WTC11 (cell line): Measurements from ENCODE around the gene HECTD4. TPM values are rescaled to one million over a fixed set of nuclear protein-coding genes. Genes with fewer than 3 reads are reported as not detected.

Experiments
- ATAC-seq: fragments of 200-7000 bp; cut with Tn5 transposase; 2 replicates; pipeline ENCODE4 v1.10.0; 2021; ENCODE audit warnings: mild to moderate bottlenecking, moderate library complexity
- CTCF ChIA-PET: fragments of 300-600 bp; sonication (Branson Sonifier 250); formaldehyde crosslinking; loops from one replicate; lab custom pipeline; 2021; ENCODE audit warnings: antibody characterized with exemption; lab: Charles Lee
- POLR2A ChIA-PET: fragments of 350-600 bp; sonication (Branson Sonifier 250); formaldehyde crosslinking; loops from one replicate; lab custom pipeline; 2021; ENCODE audit warnings: antibody characterized with exemption; lab: Charles Lee
- DNase-seq: peaks from one replicate; pipeline ENCODE4 v3.0.0; 2021; ENCODE audit warnings: low spot score
- H3K27ac Mint-ChIP-seq: 2 replicates; pipeline ENCODE4 v1.8.0; 2021; ENCODE audit warnings: mixed read lengths
- H3K27me3 Mint-ChIP-seq: 2 replicates; pipeline ENCODE4 v1.8.0; 2021; ENCODE audit warnings: low read depth, mild to moderate bottlenecking, moderate library complexity, mixed read lengths
- H3K36me3 Mint-ChIP-seq: 2 replicates; pipeline ENCODE4 v1.8.0; 2021; ENCODE audit warnings: mixed read lengths
- H3K4me1 Mint-ChIP-seq: 2 replicates; pipeline ENCODE4 v1.8.0; 2022; ENCODE audit warnings: mixed read lengths
- H3K4me3 Mint-ChIP-seq: 2 replicates; pipeline ENCODE4 v1.8.0; 2021; ENCODE audit warnings: mild to moderate bottlenecking, moderate library complexity, mixed read lengths
- H3K9me3 Mint-ChIP-seq: 2 replicates; pipeline ENCODE4 v1.8.0; 2021; ENCODE audit warnings: mixed read lengths
- AFF4 ChIP-seq: sonication (generic); formaldehyde crosslinking; IDR thresholded peaks from 2 replicates; pipeline ENCODE4 v1.8.1; 2023; ENCODE audit warnings: mild to moderate bottlenecking, missing genetic modification reagents, borderline replicate concordance
- CREB1 ChIP-seq: sonication (generic); formaldehyde crosslinking; IDR thresholded peaks from 2 replicates; pipeline ENCODE4 v1.8.0; 2023; ENCODE audit warnings: mild to moderate bottlenecking, missing genetic modification reagents
- CREM ChIP-seq: sonication (generic); formaldehyde crosslinking; IDR thresholded peaks from 2 replicates; pipeline ENCODE4 v1.8.1; 2022; ENCODE audit warnings: mild to moderate bottlenecking, missing genetic modification reagents, moderate library complexity
- E2F5 ChIP-seq: sonication (generic); formaldehyde crosslinking; IDR thresholded peaks from 2 replicates; pipeline ENCODE4 v1.8.1; 2022; ENCODE audit warnings: mild to moderate bottlenecking, moderate library complexity, missing genetic modification reagents
- EMX1 ChIP-seq: fragments of 250-450 bp; sonication (Bioruptor Pico); IDR thresholded peaks from 2 replicates; pipeline ENCODE4 v1.8.0; 2021; ENCODE audit warnings: mild to moderate bottlenecking
- FOXK1 ChIP-seq: sonication (generic); formaldehyde crosslinking; IDR thresholded peaks from 2 replicates; pipeline ENCODE4 v1.8.0; 2022; ENCODE audit warnings: mild to moderate bottlenecking, moderate library complexity, missing genetic modification reagents
- FOXP4 ChIP-seq: sonication (generic); formaldehyde crosslinking; IDR thresholded peaks from 2 replicates; pipeline ENCODE4 v1.8.0; 2022; ENCODE audit warnings: mild to moderate bottlenecking, missing genetic modification reagents
- IRF1 ChIP-seq: sonication (generic); formaldehyde crosslinking; IDR thresholded peaks from 2 replicates; pipeline ENCODE4 v1.8.0; 2023; ENCODE audit warnings: missing genetic modification reagents
- NR1H2 ChIP-seq: sonication (generic); formaldehyde crosslinking; IDR thresholded peaks from 2 replicates; pipeline ENCODE4 v1.9.0; 2021; ENCODE audit warnings: mild to moderate bottlenecking, moderate library complexity, missing genetic modification reagents
- NR2C2 ChIP-seq: sonication (generic); formaldehyde crosslinking; IDR thresholded peaks from 2 replicates; pipeline ENCODE4 v1.8.0; 2022; ENCODE audit warnings: mild to moderate bottlenecking, missing genetic modification reagents
- OVOL2 ChIP-seq: fragments of 250-450 bp; sonication (Bioruptor Pico); IDR thresholded peaks from 2 replicates; pipeline ENCODE4 v1.9.0; 2021; ENCODE audit warnings: mild to moderate bottlenecking, borderline replicate concordance
- PRDM15 ChIP-seq: sonication (generic); formaldehyde crosslinking; IDR thresholded peaks from 2 replicates; pipeline ENCODE4 v1.8.0; 2022; ENCODE audit warnings: missing genetic modification reagents
- SMAD4 ChIP-seq: sonication (generic); formaldehyde crosslinking; IDR thresholded peaks from 2 replicates; pipeline ENCODE4 v1.8.0; 2022; ENCODE audit warnings: mild to moderate bottlenecking, missing genetic modification reagents
- USF1 ChIP-seq: sonication (generic); formaldehyde crosslinking; IDR thresholded peaks from 2 replicates; pipeline ENCODE4 v1.8.0; 2022; ENCODE audit warnings: mild to moderate bottlenecking, missing genetic modification reagents
- ZMAT4 ChIP-seq: fragments of 250-450 bp; sonication (Bioruptor Pico); IDR thresholded peaks from 2 replicates; pipeline ENCODE4 v1.9.0; 2021; ENCODE audit warnings: mild to moderate bottlenecking
- ZNF121 ChIP-seq: sonication (generic); formaldehyde crosslinking; IDR thresholded peaks from 2 replicates; pipeline ENCODE4 v1.8.0; 2023; ENCODE audit warnings: missing genetic modification reagents
- ZNF423 ChIP-seq: fragments of 250-450 bp; sonication (Bioruptor Pico); IDR thresholded peaks from 2 replicates; pipeline ENCODE4 v2.1.2; 2022; ENCODE audit warnings: mild to moderate bottlenecking, moderate library complexity
- ZNF512 ChIP-seq: sonication (generic); formaldehyde crosslinking; IDR thresholded peaks from 2 replicates; pipeline ENCODE4 v1.8.1; 2022; ENCODE audit warnings: missing genetic modification reagents, borderline replicate concordance
- ZSCAN18 ChIP-seq: fragments of 250-450 bp; sonication (Bioruptor Pico); IDR thresholded peaks from 2 replicates; pipeline ENCODE4 v2.1.2; 2022; ENCODE audit warnings: mild to moderate bottlenecking, moderate library complexity
- total RNA-seq: library from RNA; stranded (reverse); gene quantifications from 3 replicates; pipeline ENCODE4 v1.2.3, GENCODE V29; 2021

Gene HECTD4
- total RNA-seq, 1 experiment from 2014 or later: 31.7 TPM

- ATAC-seq: peak; percentile 91
- H3K4me1 Mint-ChIP-seq: peaks cover 19% of the 10 kb centered on the region
- TF ChIP-seq FOXP4 (CRISPR knock-in tag): peak; percentile 47; the same call in 1 of the 2 replicates
- TF ChIP-seq CREM (CRISPR knock-in tag): 0 out of 2 replicates have a peak, but pooled peaks have one; percentile 35
- no peak for TF ChIP-seq ZNF423 (CRISPR knock-in tag)
- no peak for TF ChIP-seq NR2C2
- TF ChIP-seq SMAD4 (CRISPR knock-in tag): peak; percentile 38; the same call in 1 of the 2 replicates
- TF ChIP-seq ZSCAN18 (CRISPR knock-in tag): no peak
- no peak for TF ChIP-seq AFF4 (CRISPR knock-in tag)
- TF ChIP-seq IRF1: no peak
- no peak for TF ChIP-seq E2F5 (CRISPR knock-in tag)
- no peak for TF ChIP-seq OVOL2 (CRISPR knock-in tag)
- TF ChIP-seq EMX1 (CRISPR knock-in tag): peak; percentile 85
- no peak for TF ChIP-seq NR1H2
- TF ChIP-seq ZNF121 (CRISPR knock-in tag): 0 out of 2 replicates have a peak, but pooled peaks have one; percentile 2
- no peak for TF ChIP-seq CREB1 (CRISPR knock-in tag)
- 0 out of 2 replicates have a peak, but pooled peaks have one; percentile 29 for TF ChIP-seq FOXK1 (CRISPR knock-in tag)
- peak; percentile 33; the same call in 1 of the 2 replicates for TF ChIP-seq USF1
- TF ChIP-seq ZMAT4 (CRISPR knock-in tag): peak; percentile 18; the same call in 1 of the 2 replicates
- TF ChIP-seq PRDM15: no peak
- TF ChIP-seq ZNF512: no peak
These were observed 27.1 kb upstream of the HECTD4 start, which contains the start of gene RPL6 for GRCh38 chr12:112409064-112409905. RPL6 (minus strand) TSS chr12:112409605; CDS start chr12:112408656, 949 bp downstream.

More at GRCh38 chr12:112409064-112409905, 27.1 kb upstream of the HECTD4 start, which contains the start of gene RPL6:
- Mint-ChIP-seq H3K4me3 (peak within 1 kb of the TSS; percentile 100), H3K9me3 (no peaks in the 10 kb centered on the region), H3K27ac (peak within 1 kb of the TSS; percentile 100), H3K36me3 (peaks cover 50% of the 10 kb centered on the region), H3K27me3 (peaks cover 4% of the 10 kb centered on the region; the same call in 1 of the 2 replicates)
- CTCF ChIA-PET: interaction anchor here (2.8 kb wide), 1 partner anchor 211 kb away, joined by 15 read pairs; no protein-coding TSS in a partner anchor
- POLR2A ChIA-PET: no interaction called here
- peak; percentile 66 for DNase-seq
